GM23338 (cell line): Measurements from ENCODE around the gene PLA2R1. TPM values are rescaled to one million over a fixed set of nuclear protein-coding genes. Genes with fewer than 3 reads are reported as not detected.

ENCODE experiments used
- ATAC-seq: fragments of 200-7000 bp; cut with Tn5 transposase; 3 replicates; pipeline ENCODE4 v1.9.1; 2020
- DNase-seq: peaks from one replicate; pipeline ENCODE4 v3.0.0-alpha.2; 2015; ENCODE audit warnings: low spot score
- H2AFZ ChIP-seq: fragments of 200-600 bp; sonication (generic); 2 replicates; pipeline ENCODE4 v1.8.0; 2016; ENCODE audit warnings: antibody characterized with exemption, mild to moderate bottlenecking, moderate library complexity
- H3F3A ChIP-seq: fragments of 200-600 bp; sonication (generic); replicated peaks from 2 replicates; pipeline ENCODE4 v1.8.0; 2017; ENCODE audit warnings: antibody characterized with exemption, mixed run types, low read depth
- H3K27ac ChIP-seq: fragments of 200-600 bp; sonication (generic); 2 replicates; pipeline ENCODE4 v1.6.1; 2016; ENCODE audit warnings: low read depth
- H3K27me3 ChIP-seq: fragments of 200-600 bp; sonication (generic); 2 replicates; pipeline ENCODE4 v1.8.0; 2016; ENCODE audit warnings: mild to moderate bottlenecking, mixed run types, moderate library complexity; ENCODE audit not compliant: insufficient read depth
- H3K36me3 ChIP-seq: fragments of 200-600 bp; sonication (generic); 2 replicates; pipeline ENCODE4 v1.8.0; 2016; ENCODE audit warnings: mild to moderate bottlenecking; ENCODE audit not compliant: insufficient read depth
- H3K4me1 ChIP-seq: fragments of 200-600 bp; sonication (generic); 2 replicates; pipeline ENCODE4 v1.8.0; 2016; ENCODE audit warnings: mild to moderate bottlenecking, moderate library complexity; ENCODE audit not compliant: insufficient read depth
- H3K4me2 ChIP-seq: fragments of 200-600 bp; sonication (generic); 2 replicates; pipeline ENCODE4 v1.7.1; 2017; ENCODE audit warnings: mixed run types
- H3K4me3 ChIP-seq: fragments of 200-600 bp; sonication (generic); 2 replicates; pipeline ENCODE4 v1.6.1; 2016; ENCODE audit warnings: mixed run types
- H3K79me2 ChIP-seq: fragments of 200-600 bp; sonication (generic); replicated peaks from 2 replicates; pipeline ENCODE4 v1.8.0; 2017; ENCODE audit warnings: mild to moderate bottlenecking; ENCODE audit not compliant: insufficient read depth
- H3K9me2 ChIP-seq: fragments of 200-600 bp; sonication (generic); 2 replicates; pipeline ENCODE4 v1.8.0; 2017; ENCODE audit not compliant: insufficient read depth
- H4K20me1 ChIP-seq: fragments of 200-600 bp; sonication (generic); replicated peaks from 2 replicates; pipeline ENCODE4 v1.8.0; 2017; ENCODE audit warnings: mild to moderate bottlenecking; ENCODE audit not compliant: insufficient read depth
- H3K27ac Mint-ChIP-seq: 2 replicates; pipeline ENCODE4 v1.8.0; 2020; ENCODE audit warnings: inconsistent platforms, mild to moderate bottlenecking, moderate library complexity, mixed read lengths
- H3K27me3 Mint-ChIP-seq: 3 replicates; pipeline ENCODE4 v1.8.0; 2022; ENCODE audit warnings: low read depth, mild to moderate bottlenecking, moderate library complexity, mixed read lengths, inconsistent platforms; ENCODE audit not compliant: insufficient read depth, poor library complexity
- H3K36me3 Mint-ChIP-seq: 3 replicates; pipeline ENCODE4 v1.8.0; 2021; ENCODE audit warnings: low read depth, mild to moderate bottlenecking, inconsistent platforms, moderate library complexity, mixed read lengths
- H3K4me1 Mint-ChIP-seq: 3 replicates; pipeline ENCODE4 v1.8.0; 2020; ENCODE audit warnings: mild to moderate bottlenecking, inconsistent platforms, mixed read lengths
- H3K4me3 Mint-ChIP-seq: 3 replicates; pipeline ENCODE4 v1.8.0; 2021; ENCODE audit warnings: moderate library complexity, mild to moderate bottlenecking, inconsistent platforms, mixed read lengths
- H3K9me3 Mint-ChIP-seq: 3 replicates; pipeline ENCODE4 v1.8.0; 2020; ENCODE audit warnings: moderate library complexity, mild to moderate bottlenecking, inconsistent platforms, mixed read lengths
- CTCF ChIP-seq, 2 experiments: fragments of 200-600 bp in 1 of 2; sonication (generic) in 1 of 2; conservative IDR thresholded peaks; 2 replicates each; pipeline versions ENCODE4 v1.5.1 to v1.6.1; 2016 to 2017; ENCODE audit warnings: antibody characterized with exemption in 2 of 2, low read depth in 2 of 2, mild to moderate bottlenecking in 2 of 2, moderate library complexity in 1 of 2
- ETS1 ChIP-seq: IDR thresholded peaks from 2 replicates; pipeline ENCODE4 v1.6.1; 2016; ENCODE audit warnings: antibody characterized with exemption
- EZH2 ChIP-seq: fragments of 200-600 bp; sonication (generic); IDR thresholded peaks from one replicate; pipeline ENCODE4 v1.8.0; 2017; ENCODE audit warnings: antibody characterized with exemption, mild to moderate bottlenecking, low read depth; ENCODE audit not compliant: unreplicated experiment
- EZH2phosphoT487 ChIP-seq: fragments of 200-600 bp; sonication (generic); IDR thresholded peaks from one replicate; pipeline ENCODE4 v1.8.1; 2018; ENCODE audit warnings: antibody characterized with exemption; ENCODE audit not compliant: unreplicated experiment
- JUNB ChIP-seq: IDR thresholded peaks from one replicate; pipeline ENCODE4 v1.6.1; 2016; ENCODE audit warnings: antibody characterized with exemption; ENCODE audit not compliant: unreplicated experiment
- NANOG ChIP-seq: IDR thresholded peaks from 2 replicates; pipeline ENCODE4 v1.6.1; 2016; ENCODE audit warnings: antibody characterized with exemption, borderline replicate concordance
- REST ChIP-seq: IDR thresholded peaks from one replicate; pipeline ENCODE4 v1.6.1; 2018; ENCODE audit warnings: antibody characterized with exemption; ENCODE audit not compliant: unreplicated experiment
- STAT1 ChIP-seq: IDR thresholded peaks from one replicate; pipeline ENCODE4 v1.6.1; 2016; ENCODE audit warnings: antibody characterized with exemption; ENCODE audit not compliant: unreplicated experiment
- ZNF114 ChIP-seq: fragments of 250-450 bp; sonication (Bioruptor Pico); IDR thresholded peaks from 2 replicates; pipeline ENCODE4 v1.5.0; 2020; ENCODE audit warnings: mild to moderate bottlenecking, moderate library complexity
- polyA plus RNA-seq: library from polyadenylated mRNA; unstranded; fragments of >200 nt; fragmentation: Nextera tagmentation; extraction: Ambion mirVana; gene quantifications from 2 replicates; pipeline ENCODE4 v1.2.1, GENCODE V29; 2016
- total RNA-seq: library from RNA; depleted of rRNA; stranded (reverse); fragments of >200 nt; shearing (Covaris generic); gene quantifications from 2 replicates; pipeline ENCODE4 v1.2.3, GENCODE V29; 2014
- TF ChIP-seq, protein P1 (sequence below): fragments of 250-450 bp; sonication (Bioruptor Pico); IDR thresholded peaks from 2 replicates; pipeline ENCODE4 v1.5.0; 2020; ENCODE audit warnings: mild to moderate bottlenecking, moderate library complexity

Gene PLA2R1
- total and polyA plus RNA-seq, 2 experiments from 2014 or later, result 0.57 to 1.2 TPM

GRCh38 chr2:160014227-160014626 lies 48.2 kb downstream of the PLA2R1 start (continued):
- no peak for TF ChIP-seq ETS1

GRCh38 chr2:160010361-160011145 lies 51.9 kb downstream of the PLA2R1 start:
- H3K9me2 ChIP-seq, result no peaks in the 10 kb centered on the region
- H3F3A ChIP-seq, result no peaks in the 10 kb centered on the region
- no peaks in the 10 kb centered on the region; the same call in 1 of the 2 replicates for H4K20me1 ChIP-seq
- H3K4me3 ChIP-seq, result no peak overlapping the region
- H3K79me2 ChIP-seq, result no peaks in the 10 kb centered on the region
- Mint-ChIP-seq H3K4me3 (no peak overlapping the region), H3K4me1 (peaks cover 8% of the 10 kb centered on the region), H3K9me3 (no peaks in the 10 kb centered on the region), H3K27ac (no peak overlapping the region), H3K27me3 (no peaks in the 10 kb centered on the region), H3K36me3 (no peaks in the 10 kb centered on the region)
- no peak overlapping the region for H3K4me2 ChIP-seq
- no peak overlapping the region for H3K27ac ChIP-seq
- DNase-seq (no peak), ATAC-seq (no peak)
- no peaks in the 10 kb centered on the region for H3K36me3 ChIP-seq
- H2AFZ ChIP-seq, result no peak overlapping the region
- no peaks in the 10 kb centered on the region; the same call in 1 of the 2 replicates for H3K4me1 ChIP-seq
- H3K27me3 ChIP-seq, result no peaks in the 10 kb centered on the region
- TF ChIP-seq EZH2 (no peak), NANOG (no peak), CTCF (conservative IDR thresholded peaks at IDR 0.05; ENCODE audit: low read depth in 2 of 2) (no peak), ETS1 (no peak), JUNB (no peak), ZNF114 (CRISPR knock-in tag) (no peak), REST (no peak), STAT1 (no peak), EZH2phosphoT487 (no peak)
- TF ChIP-seq, protein P1, sequence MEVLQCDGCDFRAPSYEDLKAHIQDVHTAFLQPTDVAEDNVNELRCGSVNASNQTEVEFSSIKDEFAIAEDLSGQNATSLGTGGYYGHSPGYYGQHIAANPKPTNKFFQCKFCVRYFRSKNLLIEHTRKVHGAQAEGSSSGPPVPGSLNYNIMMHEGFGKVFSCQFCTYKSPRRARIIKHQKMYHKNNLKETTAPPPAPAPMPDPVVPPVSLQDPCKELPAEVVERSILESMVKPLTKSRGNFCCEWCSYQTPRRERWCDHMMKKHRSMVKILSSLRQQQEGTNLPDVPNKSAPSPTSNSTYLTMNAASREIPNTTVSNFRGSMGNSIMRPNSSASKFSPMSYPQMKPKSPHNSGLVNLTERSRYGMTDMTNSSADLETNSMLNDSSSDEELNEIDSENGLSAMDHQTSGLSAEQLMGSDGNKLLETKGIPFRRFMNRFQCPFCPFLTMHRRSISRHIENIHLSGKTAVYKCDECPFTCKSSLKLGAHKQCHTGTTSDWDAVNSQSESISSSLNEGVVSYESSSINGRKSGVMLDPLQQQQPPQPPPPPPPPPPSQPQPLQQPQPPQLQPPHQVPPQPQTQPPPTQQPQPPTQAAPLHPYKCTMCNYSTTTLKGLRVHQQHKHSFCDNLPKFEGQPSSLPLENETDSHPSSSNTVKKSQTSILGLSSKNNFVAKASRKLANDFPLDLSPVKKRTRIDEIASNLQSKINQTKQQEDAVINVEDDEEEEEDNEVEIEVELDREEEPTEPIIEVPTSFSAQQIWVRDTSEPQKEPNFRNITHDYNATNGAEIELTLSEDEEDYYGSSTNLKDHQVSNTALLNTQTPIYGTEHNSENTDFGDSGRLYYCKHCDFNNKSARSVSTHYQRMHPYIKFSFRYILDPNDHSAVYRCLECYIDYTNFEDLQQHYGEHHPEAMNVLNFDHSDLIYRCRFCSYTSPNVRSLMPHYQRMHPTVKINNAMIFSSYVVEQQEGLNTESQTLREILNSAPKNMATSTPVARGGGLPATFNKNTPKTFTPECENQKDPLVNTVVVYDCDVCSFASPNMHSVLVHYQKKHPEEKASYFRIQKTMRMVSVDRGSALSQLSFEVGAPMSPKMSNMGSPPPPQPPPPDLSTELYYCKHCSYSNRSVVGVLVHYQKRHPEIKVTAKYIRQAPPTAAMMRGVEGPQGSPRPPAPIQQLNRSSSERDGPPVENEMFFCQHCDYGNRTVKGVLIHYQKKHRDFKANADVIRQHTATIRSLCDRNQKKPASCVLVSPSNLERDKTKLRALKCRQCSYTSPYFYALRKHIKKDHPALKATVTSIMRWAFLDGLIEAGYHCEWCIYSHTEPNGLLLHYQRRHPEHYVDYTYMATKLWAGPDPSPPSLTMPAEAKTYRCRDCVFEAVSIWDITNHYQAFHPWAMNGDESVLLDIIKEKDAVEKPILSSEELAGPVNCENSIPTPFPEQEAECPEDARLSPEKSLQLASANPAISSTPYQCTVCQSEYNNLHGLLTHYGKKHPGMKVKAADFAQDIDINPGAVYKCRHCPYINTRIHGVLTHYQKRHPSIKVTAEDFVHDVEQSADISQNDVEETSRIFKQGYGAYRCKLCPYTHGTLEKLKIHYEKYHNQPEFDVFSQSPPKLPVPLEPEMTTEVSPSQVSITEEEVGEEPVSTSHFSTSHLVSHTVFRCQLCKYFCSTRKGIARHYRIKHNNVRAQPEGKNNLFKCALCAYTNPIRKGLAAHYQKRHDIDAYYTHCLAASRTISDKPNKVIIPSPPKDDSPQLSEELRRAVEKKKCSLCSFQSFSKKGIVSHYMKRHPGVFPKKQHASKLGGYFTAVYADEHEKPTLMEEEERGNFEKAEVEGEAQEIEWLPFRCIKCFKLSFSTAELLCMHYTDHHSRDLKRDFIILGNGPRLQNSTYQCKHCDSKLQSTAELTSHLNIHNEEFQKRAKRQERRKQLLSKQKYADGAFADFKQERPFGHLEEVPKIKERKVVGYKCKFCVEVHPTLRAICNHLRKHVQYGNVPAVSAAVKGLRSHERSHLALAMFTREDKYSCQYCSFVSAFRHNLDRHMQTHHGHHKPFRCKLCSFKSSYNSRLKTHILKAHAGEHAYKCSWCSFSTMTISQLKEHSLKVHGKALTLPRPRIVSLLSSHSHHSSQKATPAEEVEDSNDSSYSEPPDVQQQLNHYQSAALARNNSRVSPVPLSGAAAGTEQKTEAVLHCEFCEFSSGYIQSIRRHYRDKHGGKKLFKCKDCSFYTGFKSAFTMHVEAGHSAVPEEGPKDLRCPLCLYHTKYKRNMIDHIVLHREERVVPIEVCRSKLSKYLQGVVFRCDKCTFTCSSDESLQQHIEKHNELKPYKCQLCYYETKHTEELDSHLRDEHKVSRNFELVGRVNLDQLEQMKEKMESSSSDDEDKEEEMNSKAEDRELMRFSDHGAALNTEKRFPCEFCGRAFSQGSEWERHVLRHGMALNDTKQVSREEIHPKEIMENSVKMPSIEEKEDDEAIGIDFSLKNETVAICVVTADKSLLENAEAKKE (CRISPR knock-in tag), result no peak
